ENCODE results near the gene SNX9.

DNA sequence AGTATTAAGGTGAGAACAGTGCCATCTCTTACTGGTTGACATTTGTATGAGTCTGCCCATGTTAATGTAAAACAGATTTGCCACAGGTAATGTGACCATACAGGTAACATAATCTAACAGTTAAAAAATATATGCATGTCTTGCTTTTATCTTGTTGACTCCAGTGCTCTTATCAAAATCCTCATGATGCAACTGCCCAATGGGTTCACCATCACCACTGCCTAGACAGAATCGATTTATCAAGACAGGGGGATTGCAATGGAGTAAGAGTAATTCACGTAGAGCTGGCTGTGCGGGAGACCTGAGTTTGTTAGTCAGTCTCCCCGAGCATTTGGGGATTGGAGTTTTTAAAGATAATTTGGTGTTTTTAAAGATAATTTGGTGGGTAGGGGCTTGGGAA, 19.2 kb downstream of the SNX9 start:
- TF ChIP-seq, protein P1, sequence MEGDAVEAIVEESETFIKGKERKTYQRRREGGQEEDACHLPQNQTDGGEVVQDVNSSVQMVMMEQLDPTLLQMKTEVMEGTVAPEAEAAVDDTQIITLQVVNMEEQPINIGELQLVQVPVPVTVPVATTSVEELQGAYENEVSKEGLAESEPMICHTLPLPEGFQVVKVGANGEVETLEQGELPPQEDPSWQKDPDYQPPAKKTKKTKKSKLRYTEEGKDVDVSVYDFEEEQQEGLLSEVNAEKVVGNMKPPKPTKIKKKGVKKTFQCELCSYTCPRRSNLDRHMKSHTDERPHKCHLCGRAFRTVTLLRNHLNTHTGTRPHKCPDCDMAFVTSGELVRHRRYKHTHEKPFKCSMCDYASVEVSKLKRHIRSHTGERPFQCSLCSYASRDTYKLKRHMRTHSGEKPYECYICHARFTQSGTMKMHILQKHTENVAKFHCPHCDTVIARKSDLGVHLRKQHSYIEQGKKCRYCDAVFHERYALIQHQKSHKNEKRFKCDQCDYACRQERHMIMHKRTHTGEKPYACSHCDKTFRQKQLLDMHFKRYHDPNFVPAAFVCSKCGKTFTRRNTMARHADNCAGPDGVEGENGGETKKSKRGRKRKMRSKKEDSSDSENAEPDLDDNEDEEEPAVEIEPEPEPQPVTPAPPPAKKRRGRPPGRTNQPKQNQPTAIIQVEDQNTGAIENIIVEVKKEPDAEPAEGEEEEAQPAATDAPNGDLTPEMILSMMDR (conservative IDR thresholded peaks at IDR 0.05), result no peak
- TF ChIP-seq ZFX (IDR thresholded peaks at IDR 0.05), result no peak
